HG02852 (cell line): ENCODE results near the gene FLVCR2.

Experiments
- ATAC-seq: cut with Tn5 transposase; IDR thresholded peaks from one replicate; pipeline ENCODE4 v1.9.1; 2021; ENCODE audit warnings: mild to moderate bottlenecking, moderate library complexity; ENCODE audit not compliant: unreplicated experiment

The FLVCR2 gene

GRCh38 chr14:75578102-75578785 lies at the start of gene FLVCR2:
Gene FLVCR2 (plus strand): TSS chr14:75578620. CDS start chr14:75578973, 353 bp downstream.
- ATAC-seq, result peak; percentile 33

GRCh38 chr14:75531256-75531655 lies 47.2 kb upstream of the FLVCR2 start:
- ATAC-seq, result no peak

GRCh38 chr14:75531660-75532317 lies 46.6 kb upstream of the FLVCR2 start:
- ATAC-seq, result no peak

GRCh38 chr14:75533791-75534555 lies 44.4 kb upstream of the FLVCR2 start:
- no peak for ATAC-seq

GRCh38 chr14:75535164-75535898 lies 43.1 kb upstream of the FLVCR2 start:
- ATAC-seq, result no peak

GRCh38 chr14:75537071-75537470 lies 41.3 kb upstream of the FLVCR2 start:
- ATAC-seq, result no peak

- ATAC-seq, result no peak
Measured at GRCh38 chr14:75539162-75539560, 39.3 kb upstream of the FLVCR2 start.

GRCh38 chr14:75539561-75540478 lies 38.6 kb upstream of the FLVCR2 start:
- peak; percentile 51 for ATAC-seq

GRCh38 chr14:75540479-75540851 lies 38.0 kb upstream of the FLVCR2 start:
- no peak for ATAC-seq

GRCh38 chr14:75542588-75543091 lies 35.8 kb upstream of the FLVCR2 start:
- peak; percentile 66 for ATAC-seq

- no peak for ATAC-seq
Measured at GRCh38 chr14:75543253-75543652, 35.2 kb upstream of the FLVCR2 start.

GRCh38 chr14:75543786-75544185 lies 34.6 kb upstream of the FLVCR2 start:
- ATAC-seq, result no peak

GRCh38 chr14:75545907-75546306 lies 32.5 kb upstream of the FLVCR2 start:
- ATAC-seq, result no peak

GRCh38 chr14:75547552-75548250 lies 30.7 kb upstream of the FLVCR2 start:
- ATAC-seq, result no peak

GRCh38 chr14:75548544-75548943 lies 29.9 kb upstream of the FLVCR2 start:
- ATAC-seq, result no peak

GRCh38 chr14:75549169-75549568 lies 29.3 kb upstream of the FLVCR2 start:
- peak; percentile 67 for ATAC-seq

- ATAC-seq, result no peak
Measured at GRCh38 chr14:75551021-75551420, 27.4 kb upstream of the FLVCR2 start.

- no peak for ATAC-seq
Measured at GRCh38 chr14:75553157-75553556, 25.3 kb upstream of the FLVCR2 start.

GRCh38 chr14:75553761-75554364 lies 24.6 kb upstream of the FLVCR2 start:
- no peak for ATAC-seq
